Neural cell (in vitro differentiated cells): Measurements from ENCODE around the gene OR52N1. TPM values are rescaled to one million over a fixed set of nuclear protein-coding genes. Genes with fewer than 3 reads are reported as not detected.

Experiments used
- H2AFZ ChIP-seq: fragments of 200-600, 300-800 bp; sonication (generic), shearing (Covaris generic); 2 replicates; pipeline ENCODE4 v1.6.0; 2014; ENCODE audit warnings: low read depth, mild to moderate bottlenecking, antibody characterized with exemption, low read length, moderate library complexity
- H3F3A ChIP-seq: fragments of 200-600 bp; shearing (Covaris generic); 2 replicates; pipeline ENCODE4 v1.6.1; 2016; ENCODE audit warnings: mild to moderate bottlenecking, moderate library complexity, mixed read lengths, antibody characterized with exemption, low read length; ENCODE audit not compliant: insufficient read depth, poor library complexity, severe bottlenecking
- H3K27ac ChIP-seq: fragments of 200-600, 300-800 bp; sonication (generic), shearing (Covaris generic); 2 replicates; pipeline ENCODE4 v1.5.1; 2014; ENCODE audit warnings: mild to moderate bottlenecking, low read length, moderate library complexity
- H3K27me3 ChIP-seq: fragments of 300-800, 200-600 bp; sonication (generic), shearing (Covaris generic); 2 replicates; pipeline ENCODE4 v1.6.0; 2014; ENCODE audit warnings: mild to moderate bottlenecking, low read depth, low read length, moderate library complexity; ENCODE audit not compliant: insufficient read depth
- H3K36me3 ChIP-seq: fragments of 300-800, 200-600 bp; sonication (generic), shearing (Covaris generic); 2 replicates; pipeline ENCODE4 v1.5.1; 2014; ENCODE audit warnings: mild to moderate bottlenecking, antibody characterized with exemption, low read length, moderate library complexity; ENCODE audit not compliant: insufficient read depth
- H3K4me2 ChIP-seq: fragments of 300-800, 200-600 bp; sonication (generic), shearing (Covaris generic); 2 replicates; pipeline ENCODE4 v1.6.0; 2014; ENCODE audit warnings: mild to moderate bottlenecking, low read length
- H3K4me3 ChIP-seq: fragments of 300-800, 200-600 bp; sonication (generic), shearing (Covaris generic); 2 replicates; pipeline ENCODE4 v1.5.1; 2014; ENCODE audit warnings: mild to moderate bottlenecking, low read length, moderate library complexity
- H3K79me2 ChIP-seq: fragments of 200-600 bp; shearing (Covaris generic); replicated peaks from 2 replicates; pipeline ENCODE4 v1.6.0; 2014; ENCODE audit warnings: mild to moderate bottlenecking, low read length, moderate library complexity; ENCODE audit not compliant: insufficient read depth
- H3K9ac ChIP-seq: fragments of 300-800, 200-600 bp; sonication (generic), shearing (Covaris generic); 2 replicates; pipeline ENCODE4 v1.6.1; 2016; ENCODE audit warnings: mild to moderate bottlenecking, low read length, mixed read lengths
- H3K9me2 ChIP-seq: fragments of 200-600 bp; shearing (Covaris generic); 2 replicates; pipeline ENCODE4 v1.6.1; 2016; ENCODE audit warnings: mild to moderate bottlenecking, low read length, mixed read lengths; ENCODE audit not compliant: insufficient read depth
- H3K9me3 ChIP-seq: fragments of 200-600, 300-800 bp; sonication (generic), shearing (Covaris generic); 2 replicates; pipeline ENCODE4 v1.6.1; 2016; ENCODE audit warnings: mild to moderate bottlenecking, mixed run types, low read length, moderate library complexity, mixed read lengths
- H4K20me1 ChIP-seq: fragments of 200-600 bp; shearing (Covaris generic); 2 replicates; pipeline ENCODE4 v1.6.1; 2016; ENCODE audit warnings: mild to moderate bottlenecking, mixed run types; ENCODE audit not compliant: insufficient read depth
- CTCF ChIP-seq: fragments of 450-650 bp; IDR thresholded peaks from 2 replicates; pipeline ENCODE4 v1.5.1; 2014; ENCODE audit warnings: antibody characterized with exemption, mild to moderate bottlenecking, moderate library complexity; ENCODE audit not compliant: poor library complexity, severe bottlenecking
- EP300 ChIP-seq: fragments of 450-650 bp; conservative IDR thresholded peaks from 2 replicates; pipeline ENCODE4 v1.6.1; 2014; ENCODE audit warnings: antibody characterized with exemption, mild to moderate bottlenecking, moderate library complexity; ENCODE audit not compliant: poor library complexity, severe bottlenecking
- EZH2 ChIP-seq: fragments of 200-600, 300-800 bp; shearing (Covaris generic), sonication (generic); IDR thresholded peaks from 2 replicates; pipeline ENCODE4 v1.6.1; 2014; ENCODE audit warnings: antibody characterized with exemption, low read length, borderline replicate concordance, mild to moderate bottlenecking; ENCODE audit not compliant: insufficient read depth, poor library complexity, severe bottlenecking
- MXI1 ChIP-seq: fragments of 450-650 bp; conservative IDR thresholded peaks from 2 replicates; pipeline ENCODE4 v1.6.1; 2014; ENCODE audit warnings: antibody characterized with exemption, mild to moderate bottlenecking; ENCODE audit not compliant: poor library complexity, severe bottlenecking
- POLR2AphosphoS5 ChIP-seq: IDR thresholded peaks from 2 replicates; pipeline ENCODE4 v1.6.1; 2012
- RAD21 ChIP-seq: fragments of 450-650 bp; conservative IDR thresholded peaks from 2 replicates; pipeline ENCODE4 v1.6.1; 2014; ENCODE audit warnings: antibody characterized with exemption, mild to moderate bottlenecking, moderate library complexity
- REST ChIP-seq: IDR thresholded peaks from 2 replicates; pipeline ENCODE4 v1.6.1; 2012; ENCODE audit warnings: borderline replicate concordance
- SMC3 ChIP-seq: fragments of 450-650 bp; conservative IDR thresholded peaks from 2 replicates; pipeline ENCODE4 v1.6.1; 2014; ENCODE audit warnings: antibody characterized with exemption, mild to moderate bottlenecking, moderate library complexity; ENCODE audit not compliant: poor library complexity
- TAF1 ChIP-seq: IDR thresholded peaks from 2 replicates; pipeline ENCODE4 v1.6.1; 2012; ENCODE audit warnings: low read depth
- polyA plus RNA-seq: library from polyadenylated mRNA; depleted of rRNA; stranded (reverse); fragments of >200 nt; gene quantifications from 2 replicates; pipeline ENCODE4 v1.2.3, GENCODE V29; 2014

OR52N1 gene
- polyA plus RNA-seq, 1 donor from 2014 or later = not detected

GRCh38 chr11:5818245-5818886 lies 27.3 kb upstream of the OR52N1 start:
- Histone ChIP-seq H3K9ac (no peak overlapping the region), H3K9me3 (no peaks in the 10 kb centered on the region), H3K9me2 (no peaks in the 10 kb centered on the region), H3K36me3 (no peaks in the 10 kb centered on the region), H2AFZ (no peak overlapping the region), H4K20me1 (no peaks in the 10 kb centered on the region), H3K27ac (no peak overlapping the region), H3K4me2 (no peak overlapping the region), H3F3A (no peaks in the 10 kb centered on the region), H3K79me2 (no peaks in the 10 kb centered on the region), H3K27me3 (no peaks in the 10 kb centered on the region), H3K4me3 (no peak overlapping the region)
- TF ChIP-seq SMC3 (no peak), CTCF (no peak), RAD21 (no peak), TAF1 (no peak), REST (no peak), EZH2 (no peak), EP300 (no peak), MXI1 (no peak), POLR2AphosphoS5 (no peak)

- Histone ChIP-seq H4K20me1 (no peaks in the 10 kb centered on the region), H3K4me2 (peak overlapping the region; percentile 51), H3K9ac (peak overlapping the region; percentile 32), H3K27ac (peak overlapping the region; percentile 86), H3K9me2 (no peaks in the 10 kb centered on the region), H3K4me3 (peak overlapping the region; percentile 24), H3K27me3 (no peaks in the 10 kb centered on the region), H2AFZ (no peak overlapping the region), H3K9me3 (no peaks in the 10 kb centered on the region), H3K36me3 (no peaks in the 10 kb centered on the region), H3K79me2 (no peaks in the 10 kb centered on the region), H3F3A (no peaks in the 10 kb centered on the region)
- TF ChIP-seq POLR2AphosphoS5 = peak; percentile 66
- no peak for TF ChIP-seq RAD21
- peak; percentile 69 for TF ChIP-seq EP300
Measured at GRCh38 chr11:5815534-5815933, 24.5 kb upstream of the OR52N1 start.
